ENCODE data around the gene DIS3L2. TPM values are rescaled to one million over a fixed set of nuclear protein-coding genes. Genes with fewer than 3 reads are reported as not detected.

DIS3L2 gene
- total and polyA plus RNA-seq, 2 experiments from 2014 or later = 15.2 to 25.3 TPM

DNA sequence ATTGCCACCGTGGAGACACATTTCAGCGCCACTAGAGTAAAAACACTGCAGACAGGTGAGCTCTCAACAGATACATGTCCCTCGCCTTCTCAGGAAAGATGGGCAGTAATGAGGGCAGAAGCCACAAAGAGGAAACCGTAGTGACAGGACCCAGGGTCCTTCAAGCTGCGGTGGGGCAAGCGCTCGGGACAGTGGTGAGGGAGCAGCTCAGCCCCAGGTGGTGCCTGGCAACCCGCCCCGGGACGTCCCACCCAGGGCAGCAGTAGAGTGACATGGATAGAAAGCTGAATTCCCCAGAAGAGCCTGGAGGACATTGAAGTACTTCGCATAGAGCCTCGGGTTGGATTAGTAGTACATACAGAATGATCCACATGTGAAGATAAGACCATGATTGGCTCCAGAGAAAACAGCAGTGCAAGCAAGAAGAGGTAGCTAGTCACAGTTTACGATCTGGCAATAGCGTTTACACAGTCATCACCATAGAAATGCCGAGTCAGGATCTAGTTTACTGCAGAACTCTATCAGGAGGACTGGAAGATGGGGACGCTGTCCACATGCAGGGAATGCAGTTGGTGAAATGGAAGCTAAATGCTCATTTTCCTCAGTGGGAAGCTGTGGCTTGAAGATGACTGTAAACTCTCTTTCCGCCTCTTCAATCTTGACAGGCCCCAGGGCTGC, 379.7 kb downstream of the DIS3L2 start:
- DNase-seq (ENCODE audit: low spot score) = no peak
- H3K27ac Mint-ChIP-seq = no peak overlapping the region
- H3K27me3 Mint-ChIP-seq (ENCODE audit: insufficient read depth, low read depth, poor library complexity) = peaks cover 12% of the 10 kb centered on the region

More for the DNA sequence above, 379.7 kb downstream of the DIS3L2 start:
- Mint-ChIP-seq H3K4me1 (0 out of 3 replicates have a peak, but pooled peaks cover 4% of the 10 kb centered on the region), H3K4me3 (no peak overlapping the region), H3K36me3 (ENCODE audit: low read depth) (no peaks in the 10 kb centered on the region; the same call in 2 of the 3 replicates), H3K9me3 (no peaks in the 10 kb centered on the region)
- Histone ChIP-seq H3K9me2 (ENCODE audit: insufficient read depth) (no peaks in the 10 kb centered on the region), H3K36me3 (ENCODE audit: insufficient read depth) (no peaks in the 10 kb centered on the region), H3K4me3 (no peak overlapping the region), H3K27ac (ENCODE audit: low read depth) (no peak overlapping the region), H3K4me2 (no peak overlapping the region), H3K79me2 (replicated peaks; ENCODE audit: insufficient read depth) (no peaks in the 10 kb centered on the region), H3K4me1 (ENCODE audit: insufficient read depth) (no peaks in the 10 kb centered on the region), H3F3A (replicated peaks; ENCODE audit: low read depth) (no peaks in the 10 kb centered on the region), H4K20me1 (replicated peaks; ENCODE audit: insufficient read depth) (no peaks in the 10 kb centered on the region), H3K27me3 (ENCODE audit: insufficient read depth) (no peaks in the 10 kb centered on the region), H2AFZ (no peak overlapping the region)
- TF ChIP-seq POLR2AphosphoS5 (IDR thresholded peaks at IDR 0.05; ENCODE audit: low read depth) (no peak), NANOG (IDR thresholded peaks at IDR 0.05; ENCODE audit: borderline replicate concordance) (no peak), JUNB (IDR thresholded peaks at IDR 0.05; ENCODE audit: unreplicated experiment) (no peak), STAT1 (IDR thresholded peaks at IDR 0.05; ENCODE audit: unreplicated experiment) (no peak), EZH2 (IDR thresholded peaks at IDR 0.05; ENCODE audit: low read depth, unreplicated experiment) (no peak), EZH2phosphoT487 (IDR thresholded peaks at IDR 0.05; ENCODE audit: unreplicated experiment) (no peak)
- TF ChIP-seq, protein P1, sequence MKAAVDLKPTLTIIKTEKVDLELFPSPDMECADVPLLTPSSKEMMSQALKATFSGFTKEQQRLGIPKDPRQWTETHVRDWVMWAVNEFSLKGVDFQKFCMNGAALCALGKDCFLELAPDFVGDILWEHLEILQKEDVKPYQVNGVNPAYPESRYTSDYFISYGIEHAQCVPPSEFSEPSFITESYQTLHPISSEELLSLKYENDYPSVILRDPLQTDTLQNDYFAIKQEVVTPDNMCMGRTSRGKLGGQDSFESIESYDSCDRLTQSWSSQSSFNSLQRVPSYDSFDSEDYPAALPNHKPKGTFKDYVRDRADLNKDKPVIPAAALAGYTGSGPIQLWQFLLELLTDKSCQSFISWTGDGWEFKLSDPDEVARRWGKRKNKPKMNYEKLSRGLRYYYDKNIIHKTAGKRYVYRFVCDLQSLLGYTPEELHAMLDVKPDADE (IDR thresholded peaks at IDR 0.05) = no peak
- TF ChIP-seq, protein P2, sequence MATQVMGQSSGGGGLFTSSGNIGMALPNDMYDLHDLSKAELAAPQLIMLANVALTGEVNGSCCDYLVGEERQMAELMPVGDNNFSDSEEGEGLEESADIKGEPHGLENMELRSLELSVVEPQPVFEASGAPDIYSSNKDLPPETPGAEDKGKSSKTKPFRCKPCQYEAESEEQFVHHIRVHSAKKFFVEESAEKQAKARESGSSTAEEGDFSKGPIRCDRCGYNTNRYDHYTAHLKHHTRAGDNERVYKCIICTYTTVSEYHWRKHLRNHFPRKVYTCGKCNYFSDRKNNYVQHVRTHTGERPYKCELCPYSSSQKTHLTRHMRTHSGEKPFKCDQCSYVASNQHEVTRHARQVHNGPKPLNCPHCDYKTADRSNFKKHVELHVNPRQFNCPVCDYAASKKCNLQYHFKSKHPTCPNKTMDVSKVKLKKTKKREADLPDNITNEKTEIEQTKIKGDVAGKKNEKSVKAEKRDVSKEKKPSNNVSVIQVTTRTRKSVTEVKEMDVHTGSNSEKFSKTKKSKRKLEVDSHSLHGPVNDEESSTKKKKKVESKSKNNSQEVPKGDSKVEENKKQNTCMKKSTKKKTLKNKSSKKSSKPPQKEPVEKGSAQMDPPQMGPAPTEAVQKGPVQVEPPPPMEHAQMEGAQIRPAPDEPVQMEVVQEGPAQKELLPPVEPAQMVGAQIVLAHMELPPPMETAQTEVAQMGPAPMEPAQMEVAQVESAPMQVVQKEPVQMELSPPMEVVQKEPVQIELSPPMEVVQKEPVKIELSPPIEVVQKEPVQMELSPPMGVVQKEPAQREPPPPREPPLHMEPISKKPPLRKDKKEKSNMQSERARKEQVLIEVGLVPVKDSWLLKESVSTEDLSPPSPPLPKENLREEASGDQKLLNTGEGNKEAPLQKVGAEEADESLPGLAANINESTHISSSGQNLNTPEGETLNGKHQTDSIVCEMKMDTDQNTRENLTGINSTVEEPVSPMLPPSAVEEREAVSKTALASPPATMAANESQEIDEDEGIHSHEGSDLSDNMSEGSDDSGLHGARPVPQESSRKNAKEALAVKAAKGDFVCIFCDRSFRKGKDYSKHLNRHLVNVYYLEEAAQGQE (IDR thresholded peaks at IDR 0.05; ENCODE audit: unreplicated experiment) = no peak
- TF ChIP-seq, protein P3, sequence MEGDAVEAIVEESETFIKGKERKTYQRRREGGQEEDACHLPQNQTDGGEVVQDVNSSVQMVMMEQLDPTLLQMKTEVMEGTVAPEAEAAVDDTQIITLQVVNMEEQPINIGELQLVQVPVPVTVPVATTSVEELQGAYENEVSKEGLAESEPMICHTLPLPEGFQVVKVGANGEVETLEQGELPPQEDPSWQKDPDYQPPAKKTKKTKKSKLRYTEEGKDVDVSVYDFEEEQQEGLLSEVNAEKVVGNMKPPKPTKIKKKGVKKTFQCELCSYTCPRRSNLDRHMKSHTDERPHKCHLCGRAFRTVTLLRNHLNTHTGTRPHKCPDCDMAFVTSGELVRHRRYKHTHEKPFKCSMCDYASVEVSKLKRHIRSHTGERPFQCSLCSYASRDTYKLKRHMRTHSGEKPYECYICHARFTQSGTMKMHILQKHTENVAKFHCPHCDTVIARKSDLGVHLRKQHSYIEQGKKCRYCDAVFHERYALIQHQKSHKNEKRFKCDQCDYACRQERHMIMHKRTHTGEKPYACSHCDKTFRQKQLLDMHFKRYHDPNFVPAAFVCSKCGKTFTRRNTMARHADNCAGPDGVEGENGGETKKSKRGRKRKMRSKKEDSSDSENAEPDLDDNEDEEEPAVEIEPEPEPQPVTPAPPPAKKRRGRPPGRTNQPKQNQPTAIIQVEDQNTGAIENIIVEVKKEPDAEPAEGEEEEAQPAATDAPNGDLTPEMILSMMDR (conservative IDR thresholded peaks at IDR 0.05; ENCODE audit: low read depth in 2 of 2) = no peak
- TF ChIP-seq, protein P4, sequence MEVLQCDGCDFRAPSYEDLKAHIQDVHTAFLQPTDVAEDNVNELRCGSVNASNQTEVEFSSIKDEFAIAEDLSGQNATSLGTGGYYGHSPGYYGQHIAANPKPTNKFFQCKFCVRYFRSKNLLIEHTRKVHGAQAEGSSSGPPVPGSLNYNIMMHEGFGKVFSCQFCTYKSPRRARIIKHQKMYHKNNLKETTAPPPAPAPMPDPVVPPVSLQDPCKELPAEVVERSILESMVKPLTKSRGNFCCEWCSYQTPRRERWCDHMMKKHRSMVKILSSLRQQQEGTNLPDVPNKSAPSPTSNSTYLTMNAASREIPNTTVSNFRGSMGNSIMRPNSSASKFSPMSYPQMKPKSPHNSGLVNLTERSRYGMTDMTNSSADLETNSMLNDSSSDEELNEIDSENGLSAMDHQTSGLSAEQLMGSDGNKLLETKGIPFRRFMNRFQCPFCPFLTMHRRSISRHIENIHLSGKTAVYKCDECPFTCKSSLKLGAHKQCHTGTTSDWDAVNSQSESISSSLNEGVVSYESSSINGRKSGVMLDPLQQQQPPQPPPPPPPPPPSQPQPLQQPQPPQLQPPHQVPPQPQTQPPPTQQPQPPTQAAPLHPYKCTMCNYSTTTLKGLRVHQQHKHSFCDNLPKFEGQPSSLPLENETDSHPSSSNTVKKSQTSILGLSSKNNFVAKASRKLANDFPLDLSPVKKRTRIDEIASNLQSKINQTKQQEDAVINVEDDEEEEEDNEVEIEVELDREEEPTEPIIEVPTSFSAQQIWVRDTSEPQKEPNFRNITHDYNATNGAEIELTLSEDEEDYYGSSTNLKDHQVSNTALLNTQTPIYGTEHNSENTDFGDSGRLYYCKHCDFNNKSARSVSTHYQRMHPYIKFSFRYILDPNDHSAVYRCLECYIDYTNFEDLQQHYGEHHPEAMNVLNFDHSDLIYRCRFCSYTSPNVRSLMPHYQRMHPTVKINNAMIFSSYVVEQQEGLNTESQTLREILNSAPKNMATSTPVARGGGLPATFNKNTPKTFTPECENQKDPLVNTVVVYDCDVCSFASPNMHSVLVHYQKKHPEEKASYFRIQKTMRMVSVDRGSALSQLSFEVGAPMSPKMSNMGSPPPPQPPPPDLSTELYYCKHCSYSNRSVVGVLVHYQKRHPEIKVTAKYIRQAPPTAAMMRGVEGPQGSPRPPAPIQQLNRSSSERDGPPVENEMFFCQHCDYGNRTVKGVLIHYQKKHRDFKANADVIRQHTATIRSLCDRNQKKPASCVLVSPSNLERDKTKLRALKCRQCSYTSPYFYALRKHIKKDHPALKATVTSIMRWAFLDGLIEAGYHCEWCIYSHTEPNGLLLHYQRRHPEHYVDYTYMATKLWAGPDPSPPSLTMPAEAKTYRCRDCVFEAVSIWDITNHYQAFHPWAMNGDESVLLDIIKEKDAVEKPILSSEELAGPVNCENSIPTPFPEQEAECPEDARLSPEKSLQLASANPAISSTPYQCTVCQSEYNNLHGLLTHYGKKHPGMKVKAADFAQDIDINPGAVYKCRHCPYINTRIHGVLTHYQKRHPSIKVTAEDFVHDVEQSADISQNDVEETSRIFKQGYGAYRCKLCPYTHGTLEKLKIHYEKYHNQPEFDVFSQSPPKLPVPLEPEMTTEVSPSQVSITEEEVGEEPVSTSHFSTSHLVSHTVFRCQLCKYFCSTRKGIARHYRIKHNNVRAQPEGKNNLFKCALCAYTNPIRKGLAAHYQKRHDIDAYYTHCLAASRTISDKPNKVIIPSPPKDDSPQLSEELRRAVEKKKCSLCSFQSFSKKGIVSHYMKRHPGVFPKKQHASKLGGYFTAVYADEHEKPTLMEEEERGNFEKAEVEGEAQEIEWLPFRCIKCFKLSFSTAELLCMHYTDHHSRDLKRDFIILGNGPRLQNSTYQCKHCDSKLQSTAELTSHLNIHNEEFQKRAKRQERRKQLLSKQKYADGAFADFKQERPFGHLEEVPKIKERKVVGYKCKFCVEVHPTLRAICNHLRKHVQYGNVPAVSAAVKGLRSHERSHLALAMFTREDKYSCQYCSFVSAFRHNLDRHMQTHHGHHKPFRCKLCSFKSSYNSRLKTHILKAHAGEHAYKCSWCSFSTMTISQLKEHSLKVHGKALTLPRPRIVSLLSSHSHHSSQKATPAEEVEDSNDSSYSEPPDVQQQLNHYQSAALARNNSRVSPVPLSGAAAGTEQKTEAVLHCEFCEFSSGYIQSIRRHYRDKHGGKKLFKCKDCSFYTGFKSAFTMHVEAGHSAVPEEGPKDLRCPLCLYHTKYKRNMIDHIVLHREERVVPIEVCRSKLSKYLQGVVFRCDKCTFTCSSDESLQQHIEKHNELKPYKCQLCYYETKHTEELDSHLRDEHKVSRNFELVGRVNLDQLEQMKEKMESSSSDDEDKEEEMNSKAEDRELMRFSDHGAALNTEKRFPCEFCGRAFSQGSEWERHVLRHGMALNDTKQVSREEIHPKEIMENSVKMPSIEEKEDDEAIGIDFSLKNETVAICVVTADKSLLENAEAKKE (CRISPR knock-in tag; IDR thresholded peaks at IDR 0.05) = no peak
- ATAC-seq = no peak
